Activated CD8-positive, alpha-beta memory T cell treated with anti-CD3 and anti-CD28 coated beads, Interleukin-2, amount 10 ng/mL, durations not matched to agents 7 days and 5 days (primary cell): ENCODE data around the gene CRLF1. TPM values are rescaled to one million over a fixed set of nuclear protein-coding genes. Genes with fewer than 3 reads are reported as not detected.

Experiments
- ATAC-seq: fragments of 150-1000 bp; cut with Tn5 transposase; one replicate; pipeline ENCODE4 v1.10.0; 2021; ENCODE audit warnings: moderate library complexity
- CTCF ChIA-PET: fragments of 350-600 bp; sonication (Branson Sonifier 250); formaldehyde crosslinking; loops from one replicate; lab custom pipeline; 2021; ENCODE audit warnings: antibody characterized with exemption; lab: Charles Lee
- DNase-seq: peaks from one replicate; pipeline ENCODE4 v3.0.0-alpha.2; 2020
- H3K27ac Mint-ChIP-seq: one replicate; pipeline ENCODE4 v1.8.0; 2021; ENCODE audit warnings: mild to moderate bottlenecking, mixed read lengths
- H3K27me3 Mint-ChIP-seq: one replicate; pipeline ENCODE4 v1.8.0; 2021; ENCODE audit warnings: mixed read lengths
- H3K36me3 Mint-ChIP-seq: one replicate; pipeline ENCODE4 v1.8.0; 2021; ENCODE audit warnings: mild to moderate bottlenecking, mixed read lengths
- H3K4me1 Mint-ChIP-seq: one replicate; pipeline ENCODE4 v1.8.0; 2021; ENCODE audit warnings: mixed read lengths
- H3K4me3 Mint-ChIP-seq: one replicate; pipeline ENCODE4 v1.8.0; 2021; ENCODE audit warnings: mild to moderate bottlenecking, moderate library complexity, mixed read lengths
- H3K9me3 Mint-ChIP-seq: one replicate; pipeline ENCODE4 v1.8.0; 2022; ENCODE audit warnings: low read depth, mixed read lengths
- total RNA-seq, 2 experiments: library from RNA; stranded (reverse); gene quantifications; one replicate each; pipeline ENCODE4 v1.2.3, GENCODE V29; 2021

The CRLF1 gene
- total RNA-seq, 2 experiments from 2014 or later = not detected

DNA sequence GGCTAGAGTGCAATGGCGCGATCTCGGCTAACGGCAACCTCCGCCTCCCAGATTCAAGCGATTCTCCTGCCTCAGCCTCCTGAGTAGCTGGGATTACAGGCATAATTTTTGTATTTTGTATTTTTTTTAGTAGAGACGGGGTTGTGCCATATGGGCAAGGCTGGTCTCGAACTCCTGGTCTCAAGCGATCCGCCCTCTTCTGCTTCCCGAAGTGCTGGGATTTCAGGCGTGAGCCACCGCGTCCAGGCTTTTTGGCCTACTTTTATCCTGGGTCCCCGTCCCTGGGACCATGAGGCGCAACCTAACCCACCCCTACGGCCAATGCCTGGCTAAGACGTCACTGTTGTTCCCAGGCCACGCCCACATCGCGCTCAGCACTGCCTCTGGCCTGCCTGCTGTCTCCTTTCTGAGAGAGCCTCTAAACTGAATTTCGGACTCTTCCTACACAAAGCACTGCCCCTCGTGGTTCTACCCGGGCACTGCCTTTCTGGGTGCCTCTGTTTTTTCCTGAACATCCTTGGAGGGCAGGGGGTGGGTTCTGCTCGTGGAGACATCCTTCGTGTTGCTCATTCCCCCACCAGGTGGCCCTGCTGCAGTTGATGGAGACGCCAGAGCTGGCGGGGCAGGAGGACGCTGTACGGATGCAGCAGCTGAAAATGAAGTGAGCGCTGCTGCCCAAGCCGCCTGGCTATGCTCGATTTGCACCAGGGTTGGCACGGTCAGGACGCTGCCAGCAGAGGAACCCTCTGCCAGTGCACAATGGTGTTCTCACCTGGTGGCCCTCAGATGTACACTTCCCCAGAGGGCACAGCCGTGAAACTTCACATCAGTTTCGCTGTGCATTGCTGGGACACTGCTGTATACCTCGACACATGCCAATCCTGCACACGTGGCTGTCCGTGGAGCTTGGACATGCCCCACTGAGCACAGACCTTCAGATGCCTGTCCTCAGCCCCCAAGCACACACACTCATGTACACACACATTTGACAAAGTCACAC lies 16.0 kb downstream of the CRLF1 start:
- CTCF ChIA-PET = interaction anchor here (0.9 to 3.1 kb wide), 10 partner anchors 32 to 900 kb away, joined by 3 to 24 read pairs (median 8); partner anchors contain the start of genes FKBP8 and KXD1
- peaks cover 5% of the 10 kb centered on the region for H3K27me3 Mint-ChIP-seq
- DNase-seq = no peak
- ATAC-seq = no peak
- peak overlapping the region; percentile 77 for H3K4me3 Mint-ChIP-seq
- no peaks in the 10 kb centered on the region for H3K9me3 Mint-ChIP-seq
- H3K36me3 Mint-ChIP-seq = peaks cover 3% of the 10 kb centered on the region
- peak overlapping the region; percentile 28 for H3K27ac Mint-ChIP-seq
- H3K4me1 Mint-ChIP-seq = peaks cover 45% of the 10 kb centered on the region

GRCh38 chr19:18589380-18590272 lies 17.0 kb downstream of the CRLF1 start:
- Mint-ChIP-seq H3K4me3 (peak overlapping the region; percentile 77), H3K4me1 (peaks cover 46% of the 10 kb centered on the region), H3K9me3 (no peaks in the 10 kb centered on the region), H3K27ac (peak overlapping the region; percentile 94), H3K36me3 (peaks cover 3% of the 10 kb centered on the region), H3K27me3 (peaks cover under 1% of the 10 kb centered on the region)
- CTCF ChIA-PET = interaction anchor here (0.7 to 5.4 kb wide), 39 partner anchors 8 to 901 kb away, joined by 3 to 67 read pairs (median 5); partner anchors contain the start of genes COPE, DDX49, ELL and FKBP8
- DNase-seq (peak; percentile 87), ATAC-seq (peak; percentile 67)

DNA sequence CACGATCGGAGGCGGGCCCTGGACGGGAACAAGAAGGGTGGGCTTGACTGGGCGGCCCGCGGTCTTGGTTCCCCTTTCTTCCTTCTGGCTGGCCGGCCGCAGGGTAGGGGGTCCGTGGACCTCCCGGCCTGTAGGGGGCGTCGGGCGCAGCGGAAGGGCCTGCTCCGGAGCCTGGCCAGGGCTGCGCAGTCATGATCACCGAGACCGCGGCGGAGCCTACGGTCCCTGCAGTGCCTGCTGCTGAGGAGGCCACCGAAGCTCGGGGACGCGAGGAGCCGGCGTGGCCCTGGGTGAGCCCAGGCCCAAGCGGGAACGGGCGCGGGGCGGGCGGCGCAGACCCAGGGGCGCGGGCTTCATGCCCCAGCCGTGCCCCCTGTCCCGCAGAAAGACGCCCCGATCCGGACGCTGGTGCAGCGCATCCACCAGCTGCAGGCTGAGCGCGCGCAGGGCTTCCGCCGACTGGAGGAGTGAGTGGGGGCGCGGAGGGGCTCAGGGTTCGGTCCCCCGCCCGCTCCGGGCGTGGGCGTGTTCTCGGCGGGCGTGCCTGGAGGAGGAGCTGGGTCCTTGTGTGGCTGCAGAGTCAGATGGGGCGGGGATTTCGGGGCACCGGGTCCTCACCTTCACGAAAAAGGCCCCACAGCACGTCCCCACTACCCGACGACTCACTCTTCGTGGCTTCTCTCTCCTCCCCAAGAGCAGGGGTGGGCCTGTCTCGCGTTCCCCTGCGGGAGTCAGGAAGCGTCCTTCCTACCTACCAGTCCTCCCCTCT lies 17.8 kb downstream of the CRLF1 start, which contains the start of gene REX1BD:
Gene REX1BD, plus strand, starts transcription at position 188 of the 769 bp plus-strand sequence. Its CDS starts 4 bp downstream, at position 192.
- peaks cover 47% of the 10 kb centered on the region for H3K4me1 Mint-ChIP-seq
- peak within 1 kb of the TSS; percentile 94 for H3K27ac Mint-ChIP-seq
- H3K27me3 Mint-ChIP-seq = no peaks in the 10 kb centered on the region
- peaks cover 3% of the 10 kb centered on the region for H3K36me3 Mint-ChIP-seq
- H3K4me3 Mint-ChIP-seq = peak within 1 kb of the TSS; percentile 77
- CTCF ChIA-PET = interaction anchor here (0.6 to 5.4 kb wide), 42 partner anchors 9 to 1122 kb away, joined by 3 to 67 read pairs (median 4); partner anchors contain the start of genes COPE, DDX49, ELL and FKBP8
- no peaks in the 10 kb centered on the region for H3K9me3 Mint-ChIP-seq
- ATAC-seq (peak; percentile 82), DNase-seq (peak; percentile 91)

DNA sequence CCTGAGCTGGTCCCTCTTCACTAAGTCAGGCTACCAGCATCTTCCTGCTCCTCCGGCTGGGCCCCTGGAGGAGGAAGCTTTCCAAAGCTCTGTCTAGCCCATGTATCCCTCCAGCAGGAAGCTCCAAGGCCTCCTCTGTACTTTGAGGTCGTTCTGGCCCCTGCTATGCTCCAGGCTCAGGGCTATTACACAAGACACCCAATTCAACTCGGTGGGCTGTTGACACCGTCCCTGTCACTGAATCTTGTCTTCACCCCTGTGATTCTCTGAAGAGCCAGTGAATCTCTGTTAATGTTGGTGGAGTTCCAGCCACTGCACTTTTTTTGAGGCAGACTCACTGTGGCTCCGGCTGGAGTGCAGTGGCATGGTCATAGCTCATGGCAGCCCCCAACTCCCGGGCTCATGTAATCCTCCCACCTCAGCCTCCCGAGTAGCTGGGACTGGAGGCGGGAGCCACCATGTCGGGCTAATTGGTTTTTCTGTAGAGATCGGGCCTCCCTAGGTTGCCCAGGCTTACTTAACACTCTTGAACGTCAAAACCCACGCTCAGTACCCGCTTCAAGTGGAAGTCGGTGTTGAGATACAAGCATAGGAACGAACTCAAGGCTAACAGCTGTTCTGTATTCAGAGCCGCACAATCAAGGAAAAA lies 18.5 kb downstream of the CRLF1 start:
- H3K27ac Mint-ChIP-seq = peak overlapping the region; percentile 94
- CTCF ChIA-PET = interaction anchor here (0.6 to 5.4 kb wide), 26 partner anchors 10 to 331 kb away, joined by 3 to 67 read pairs (median 8); partner anchors contain the start of genes COPE, CRTC1, DDX49 and ELL
- peaks cover 44% of the 10 kb centered on the region for H3K4me1 Mint-ChIP-seq
- peaks cover 3% of the 10 kb centered on the region for H3K36me3 Mint-ChIP-seq
- H3K4me3 Mint-ChIP-seq = peak overlapping the region; percentile 77
- no peak for ATAC-seq
- no peaks in the 10 kb centered on the region for H3K27me3 Mint-ChIP-seq
- H3K9me3 Mint-ChIP-seq = no peaks in the 10 kb centered on the region
- DNase-seq = no peak

DNA sequence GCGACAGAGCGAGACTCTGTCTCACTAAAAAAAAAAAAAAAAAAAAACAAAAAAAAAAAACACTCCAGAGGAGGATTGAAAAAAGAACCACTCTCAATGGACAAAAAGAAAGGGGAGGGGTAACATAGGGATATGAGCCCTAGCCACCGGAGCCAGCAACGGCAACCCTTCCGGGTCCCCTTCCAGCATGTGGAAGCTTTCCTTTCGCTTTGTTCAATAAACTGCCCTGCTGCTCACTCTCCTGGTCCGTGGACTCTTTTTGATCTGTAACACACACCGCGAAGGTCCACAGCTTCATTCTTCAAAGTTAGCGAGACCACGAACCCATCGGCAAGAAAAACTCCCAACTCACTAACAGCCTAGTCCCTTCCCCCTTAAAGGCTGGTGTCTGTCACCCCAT lies 19.0 kb downstream of the CRLF1 start:
- DNase-seq = no peak
- Mint-ChIP-seq H3K4me1 (peaks cover 44% of the 10 kb centered on the region), H3K9me3 (no peaks in the 10 kb centered on the region), H3K27ac (peak overlapping the region; percentile 94), H3K4me3 (peak overlapping the region; percentile 77), H3K27me3 (no peaks in the 10 kb centered on the region), H3K36me3 (peaks cover 3% of the 10 kb centered on the region)
- CTCF ChIA-PET = interaction anchor here (0.6 to 5.4 kb wide), 19 partner anchors 11 to 260 kb away, joined by 3 to 67 read pairs (median 10); partner anchors contain the start of genes CRTC1, ELL, FKBP8 and KXD1
- ATAC-seq = no peak

DNA sequence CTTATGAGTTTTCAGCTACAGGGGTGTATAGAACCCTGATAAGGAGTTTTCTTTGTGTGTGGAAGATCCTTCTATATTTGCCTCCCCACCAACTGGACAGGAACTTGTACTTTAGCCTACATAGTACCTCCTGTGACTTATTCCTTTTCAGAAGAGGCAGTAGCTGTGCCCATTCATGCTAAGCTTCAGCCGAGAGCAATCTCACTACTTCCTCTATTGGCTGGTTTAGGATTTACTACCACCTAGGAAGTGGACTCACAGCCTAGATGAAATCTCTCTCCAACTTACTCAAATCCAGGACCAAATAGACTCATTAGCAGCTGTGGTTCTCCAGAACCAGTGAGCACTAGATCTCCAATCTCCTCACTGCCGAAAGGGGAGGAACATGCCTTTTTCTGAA lies 20.3 kb downstream of the CRLF1 start:
- peaks cover 44% of the 10 kb centered on the region for H3K4me1 Mint-ChIP-seq
- H3K9me3 Mint-ChIP-seq = no peaks in the 10 kb centered on the region
- CTCF ChIA-PET = interaction anchor here (1.2 to 5.4 kb wide), 3 partner anchors 8 to 65 kb away, joined by 3 to 67 read pairs (median 5); partner anchors contain the start of gene ELL
- ATAC-seq (no peak), DNase-seq (no peak)
- H3K27me3 Mint-ChIP-seq = no peaks in the 10 kb centered on the region
- peaks cover 3% of the 10 kb centered on the region for H3K36me3 Mint-ChIP-seq
- H3K4me3 Mint-ChIP-seq = no peak overlapping the region
- no peak overlapping the region for H3K27ac Mint-ChIP-seq

DNA sequence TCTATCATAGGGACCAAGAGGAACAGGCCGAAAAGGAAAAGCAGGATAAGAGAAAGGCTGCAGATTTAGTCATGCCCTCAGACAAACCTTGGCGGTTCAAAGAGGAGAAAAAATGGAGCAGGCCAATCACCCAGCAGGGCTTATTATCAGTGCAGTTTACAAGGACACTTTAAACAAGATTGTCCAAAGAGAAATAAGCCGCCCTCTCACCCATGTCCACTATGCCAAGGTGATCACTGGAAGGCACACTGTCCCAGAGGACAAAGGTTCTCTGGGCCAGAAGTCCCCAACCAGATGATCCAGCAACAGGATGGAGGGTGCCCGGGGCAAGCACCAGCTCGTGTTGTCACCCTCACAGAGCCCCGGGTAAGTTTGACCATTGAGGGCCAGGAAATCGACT lies 26.3 kb downstream of the CRLF1 start:
- peaks cover 11% of the 10 kb centered on the region for H3K36me3 Mint-ChIP-seq
- H3K4me1 Mint-ChIP-seq = peaks cover 18% of the 10 kb centered on the region
- ATAC-seq (no peak), DNase-seq (no peak)
- H3K9me3 Mint-ChIP-seq = no peaks in the 10 kb centered on the region
- no peaks in the 10 kb centered on the region for H3K27me3 Mint-ChIP-seq
- H3K4me3 Mint-ChIP-seq = no peak overlapping the region
- CTCF ChIA-PET = interaction anchor here (1.5 kb wide), 1 partner anchor 8 kb away, joined by 3 read pairs; the partner anchor contains the start of gene UBA52
- H3K27ac Mint-ChIP-seq = no peak overlapping the region

DNA sequence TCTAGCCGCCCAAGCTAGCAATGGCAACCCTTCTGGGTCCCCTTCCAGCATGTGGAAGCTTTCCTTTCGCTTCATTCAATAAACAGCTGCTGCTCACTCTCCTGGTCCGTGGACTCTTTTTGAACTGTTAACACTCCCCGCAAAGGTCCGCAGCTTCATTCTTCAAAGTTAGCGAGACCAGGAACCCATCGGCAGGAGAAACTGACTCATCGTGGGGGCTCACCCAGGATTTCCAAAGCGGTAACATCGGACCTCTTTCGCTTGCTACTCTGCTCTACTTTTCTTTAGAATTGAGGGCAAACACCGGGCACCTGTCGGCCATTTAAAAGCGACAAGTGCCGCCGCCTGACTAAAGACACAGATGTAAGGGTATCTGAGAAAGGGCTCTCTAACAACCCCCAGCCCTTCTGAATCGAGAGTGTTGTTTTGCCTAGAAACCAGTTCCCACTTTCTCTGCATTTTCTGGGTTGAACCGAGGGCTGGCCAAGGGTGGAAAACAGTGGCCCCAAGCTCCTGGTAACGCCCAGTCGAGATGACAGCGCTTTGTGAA lies 29.2 kb downstream of the CRLF1 start:
- H3K4me1 Mint-ChIP-seq = peaks cover 30% of the 10 kb centered on the region
- H3K27ac Mint-ChIP-seq = no peak overlapping the region
- CTCF ChIA-PET = interaction anchor here (0.7 to 2.5 kb wide), 2 partner anchors 11 to 33 kb away, joined by 3 to 17 read pairs; partner anchors contain the start of gene REX1BD
- H3K27me3 Mint-ChIP-seq = no peaks in the 10 kb centered on the region
- ATAC-seq (no peak), DNase-seq (no peak)
- H3K9me3 Mint-ChIP-seq = no peaks in the 10 kb centered on the region
- peaks cover 37% of the 10 kb centered on the region for H3K36me3 Mint-ChIP-seq
- no peak overlapping the region for H3K4me3 Mint-ChIP-seq

- ATAC-seq (no peak), DNase-seq (no peak)
- peaks cover 35% of the 10 kb centered on the region for H3K4me1 Mint-ChIP-seq
- CTCF ChIA-PET = interaction anchor here (2.5 kb wide), 1 partner anchor 12 kb away, joined by 17 read pairs; the partner anchor contains the start of gene REX1BD
- H3K27me3 Mint-ChIP-seq = no peaks in the 10 kb centered on the region
- H3K36me3 Mint-ChIP-seq = peaks cover 44% of the 10 kb centered on the region
- H3K9me3 Mint-ChIP-seq = no peaks in the 10 kb centered on the region
- H3K4me3 Mint-ChIP-seq = no peak overlapping the region
- no peak overlapping the region for H3K27ac Mint-ChIP-seq
These were observed 30.2 kb downstream of the CRLF1 start for GRCh38 chr19:18576383-18576782.

DNA sequence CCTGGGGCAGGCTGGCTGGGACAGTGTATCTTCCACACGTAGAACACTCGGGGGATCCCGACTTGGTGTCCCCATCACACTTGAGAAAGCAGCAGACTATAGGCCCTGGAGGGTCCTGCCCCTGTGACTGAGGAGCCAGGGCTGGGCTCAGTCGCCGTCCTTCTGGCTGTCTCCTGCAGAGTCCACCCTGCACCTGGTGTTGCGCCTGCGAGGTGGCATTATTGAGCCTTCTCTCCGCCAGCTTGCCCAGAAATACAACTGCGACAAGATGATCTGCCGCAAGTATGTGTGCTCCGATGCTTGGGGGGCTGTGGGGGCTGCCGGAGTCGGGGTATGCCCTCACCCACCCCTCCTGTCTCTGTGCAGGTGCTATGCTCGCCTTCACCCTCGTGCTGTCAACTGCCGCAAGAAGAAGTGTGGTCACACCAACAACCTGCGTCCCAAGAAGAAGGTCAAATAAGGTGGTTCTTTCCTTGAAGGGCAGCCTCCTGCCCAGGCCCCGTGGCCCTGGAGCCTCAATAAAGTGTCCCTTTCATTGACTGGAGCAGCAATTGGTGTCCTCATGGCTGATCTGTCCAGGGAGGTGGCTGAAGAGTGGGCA lies 31.8 kb downstream of the CRLF1 start:
- Mint-ChIP-seq H3K36me3 (peaks cover 49% of the 10 kb centered on the region), H3K27me3 (no peaks in the 10 kb centered on the region), H3K4me1 (peaks cover 40% of the 10 kb centered on the region), H3K4me3 (no peak overlapping the region), H3K9me3 (no peaks in the 10 kb centered on the region), H3K27ac (no peak overlapping the region)
- DNase-seq (no peak), ATAC-seq (no peak)
- CTCF ChIA-PET = interaction anchor here (4.1 kb wide), 1 partner anchor 14 kb away, joined by 48 read pairs; the partner anchor contains the start of gene REX1BD
